HG02678 (cell line): ENCODE results near the gene RPRD2.

Source experiments
- ATAC-seq: cut with Tn5 transposase; IDR thresholded peaks from one replicate; pipeline ENCODE4 v1.9.1; 2021; ENCODE audit warnings: mild to moderate bottlenecking, moderate library complexity; ENCODE audit not compliant: unreplicated experiment

The RPRD2 gene

GRCh38 chr1:150513351-150513791, 149.4 kb downstream of the RPRD2 start:
- no peak for ATAC-seq

GRCh38 chr1:150514260-150514659, 150.3 kb downstream of the RPRD2 start:
- ATAC-seq, result no peak

- no peak for ATAC-seq
These were observed 151.0 kb downstream of the RPRD2 start for GRCh38 chr1:150514913-150515327.

DNA sequence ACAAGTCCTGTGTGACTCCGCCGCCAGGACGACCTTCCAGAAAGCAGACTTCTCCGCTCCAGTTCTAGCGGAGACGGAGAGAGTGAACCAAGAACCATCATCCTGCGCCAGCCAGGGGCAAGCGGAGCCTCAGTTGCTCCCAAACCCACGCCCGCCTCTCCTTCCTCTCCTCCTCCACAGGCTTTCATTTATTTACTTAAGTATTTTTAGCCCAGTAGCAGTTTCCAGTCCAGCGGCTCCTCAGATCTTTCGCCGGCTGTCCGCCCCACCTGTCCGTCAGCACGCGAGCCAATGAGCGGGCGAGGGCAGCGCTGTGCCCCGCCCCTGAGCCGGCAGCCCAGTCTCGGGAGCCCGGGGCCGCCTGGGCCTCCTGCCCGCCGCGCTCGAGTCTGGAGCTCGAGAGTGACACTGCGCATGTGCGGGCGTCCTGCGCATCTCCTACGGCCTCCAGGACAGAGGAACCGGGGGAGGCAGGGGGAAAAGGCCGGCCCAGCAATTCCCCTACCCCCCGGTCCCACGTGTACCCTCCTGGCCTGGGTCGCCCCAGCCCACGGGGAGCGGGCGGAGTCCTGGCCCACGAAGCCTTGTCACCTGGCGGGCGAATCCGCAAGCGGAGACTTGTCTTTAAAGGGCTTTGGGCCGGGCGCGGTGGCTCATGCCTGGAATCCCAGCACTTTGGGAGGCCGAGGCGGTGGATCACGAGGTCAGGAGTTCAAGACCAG, 151.5 kb downstream of the RPRD2 start, which contains the start of gene FALEC:
Gene FALEC (plus strand): TSS at position 425 of the 722 bp plus-strand sequence.
- peak; percentile 98 for ATAC-seq

GRCh38 chr1:150516050-150516591, 152.2 kb downstream of the RPRD2 start:
- ATAC-seq, result no peak

DNA sequence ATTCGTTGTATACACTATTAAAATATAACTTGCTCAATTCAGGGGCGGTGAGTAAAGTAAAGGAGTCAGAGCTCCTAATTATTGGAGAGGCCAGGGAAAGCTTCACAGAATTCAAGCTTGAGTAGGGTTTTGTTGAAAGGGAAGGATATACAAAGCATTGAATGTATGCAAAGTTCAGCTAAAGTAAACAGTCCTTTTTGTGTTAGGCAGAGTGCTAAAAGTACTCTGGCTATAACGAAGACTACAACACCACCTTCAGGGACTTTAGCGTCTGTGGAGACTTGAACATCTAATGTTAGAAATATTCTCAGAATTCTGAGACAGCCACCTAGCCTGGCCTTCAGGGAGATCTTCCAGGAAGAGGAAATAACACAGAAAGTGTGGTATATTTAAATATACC, 152.7 kb downstream of the RPRD2 start:
- no peak for ATAC-seq

- no peak for ATAC-seq
These were observed 157.4 kb downstream of the RPRD2 start for GRCh38 chr1:150521196-150521968.

- no peak for ATAC-seq
These were observed 161.4 kb downstream of the RPRD2 start for GRCh38 chr1:150525348-150525747.
